M059J (cell line): ENCODE measurements around the gene TAS2R50. TPM values are rescaled to one million over a fixed set of nuclear protein-coding genes. Genes with fewer than 3 reads are reported as not detected.
"Not testable (repeated sequence)": the region's sequence is repeated elsewhere in the genome, so short reads cannot be mapped to it uniquely, and the experiment has no call there.

Experiments used
- DNase-seq: peaks from one replicate; pipeline ENCODE4 v3.0.0-alpha.2; 2012; ENCODE audit warnings: low read depth
- total RNA-seq: library from RNA; depleted of rRNA; stranded (reverse); fragments of >200 nt; shearing (Covaris generic); gene quantifications from 2 replicates; pipeline ENCODE4 v1.2.3, GENCODE V29; 2014; rRNA removed

TAS2R50 gene
- 0.25 TPM in 1 of 2 replicates, not detected in the other for total RNA-seq

GRCh38 chr12:10986812-10987211, at the start of gene TAS2R50:
Gene TAS2R50, minus strand, starts transcription at chr12:10986912. Its CDS starts 52 bp downstream, at chr12:10986860.
- DNase-seq = no peak

- not testable (repeated sequence) for DNase-seq
Observed at GRCh38 chr12:11033959-11034358, 47.2 kb upstream of the TAS2R50 start.

GRCh38 chr12:11031307-11031706, 44.6 kb upstream of the TAS2R50 start, which contains the start of gene TAS2R31:
Gene TAS2R31, minus strand, starts transcription at chr12:11031407. Its CDS starts 72 bp downstream, at chr12:11031335.
- DNase-seq = no peak

GRCh38 chr12:11026118-11026517, 39.4 kb upstream of the TAS2R50 start:
- DNase-seq = no peak

GRCh38 chr12:11023387-11023786, 36.7 kb upstream of the TAS2R50 start:
- DNase-seq = no peak

GRCh38 chr12:11022520-11022919, 35.8 kb upstream of the TAS2R50 start, which contains the start of gene TAS2R19:
Gene TAS2R19, minus strand, starts transcription at chr12:11022620. Its CDS starts 49 bp downstream, at chr12:11022571.
- no peak for DNase-seq

- no peak for DNase-seq
Observed at GRCh38 chr12:11016937-11017336, 30.2 kb upstream of the TAS2R50 start.

- no peak for DNase-seq
Observed at GRCh38 chr12:11015775-11016430, 29.2 kb upstream of the TAS2R50 start.

- DNase-seq = no peak
Observed at GRCh38 chr12:11014234-11014633, 27.5 kb upstream of the TAS2R50 start.

- no peak for DNase-seq
Observed at GRCh38 chr12:11007608-11008007, 20.9 kb upstream of the TAS2R50 start.

- DNase-seq = no peak
Observed at GRCh38 chr12:10998204-10998603, 11.5 kb upstream of the TAS2R50 start, which contains the start of gene TAS2R20. Gene TAS2R20, minus strand, starts transcription at chr12:10998304. Its CDS starts 429 bp downstream, at chr12:10997875.

GRCh38 chr12:10994307-10994706, 7.6 kb upstream of the TAS2R50 start:
- no peak for DNase-seq

GRCh38 chr12:10989107-10989506, 2.4 kb upstream of the TAS2R50 start:
- no peak for DNase-seq

GRCh38 chr12:10982244-10982643, 4.5 kb downstream of the TAS2R50 start:
- no peak for DNase-seq

GRCh38 chr12:10974965-10975364, 11.7 kb downstream of the TAS2R50 start:
- DNase-seq = no peak

- DNase-seq = peak; percentile 91
Observed at GRCh38 chr12:10968765-10969456, 17.8 kb downstream of the TAS2R50 start.

- DNase-seq = peak; percentile 81
Observed at GRCh38 chr12:10967409-10967808, 19.3 kb downstream of the TAS2R50 start.

GRCh38 chr12:10966314-10966713, 20.4 kb downstream of the TAS2R50 start:
- no peak for DNase-seq

- no peak for DNase-seq
Observed at GRCh38 chr12:10965476-10965875, 21.2 kb downstream of the TAS2R50 start.

GRCh38 chr12:10960211-10960610, 26.5 kb downstream of the TAS2R50 start:
- no peak for DNase-seq

- DNase-seq = no peak
Observed at GRCh38 chr12:10959804-10960203, 26.9 kb downstream of the TAS2R50 start.

GRCh38 chr12:10957741-10958140, 29.0 kb downstream of the TAS2R50 start:
- DNase-seq = peak; percentile 59

GRCh38 chr12:10956085-10956484, 30.6 kb downstream of the TAS2R50 start:
- DNase-seq = no peak
